ENCODE data around the gene CCT8L2.
"Not testable (repeated sequence)": the region's sequence is repeated elsewhere in the genome, so short reads cannot be mapped to it uniquely, and the experiment has no call there.

GRCh38 chr22:16602224-16602727, 9.7 kb upstream of the CCT8L2 start:
- not testable (repeated sequence) for TF ChIP-seq SRSF4 (IDR thresholded peaks at IDR 0.05; ENCODE audit: low read depth, low read length, poor library complexity, severe bottlenecking); RAD21 (CRISPR knock-in tag; IDR thresholded peaks at IDR 0.05); ZNF619 (CRISPR knock-in tag; IDR thresholded peaks at IDR 0.05); POLR2A (IDR thresholded peaks at IDR 0.05; ENCODE audit: insufficient read depth in 1 of 2, low read depth in 2 of 2, low read length in 2 of 2); ZNF670 (CRISPR knock-in tag; IDR thresholded peaks at IDR 0.05; ENCODE audit: borderline replicate concordance); FUBP1 (CRISPR knock-in tag; IDR thresholded peaks at IDR 0.05; ENCODE audit: borderline replicate concordance); CEBPZ (IDR thresholded peaks at IDR 0.05; ENCODE audit: low read length); TFAP4 (IDR thresholded peaks at IDR 0.05; ENCODE audit: borderline replicate concordance, low read depth); NFYB (CRISPR knock-in tag; IDR thresholded peaks at IDR 0.05); MAX (IDR thresholded peaks at IDR 0.05); PREB (CRISPR knock-in tag; IDR thresholded peaks at IDR 0.05); TAF1 (CRISPR knock-in tag; IDR thresholded peaks at IDR 0.05); FOXO4 (CRISPR knock-in tag; conservative IDR thresholded peaks at IDR 0.05)

All from HepG2 (cell line).